Neural progenitor cell (in vitro differentiated cells): ENCODE results near the gene SNX32. TPM values are rescaled to one million over a fixed set of nuclear protein-coding genes. Genes with fewer than 3 reads are reported as not detected.

Source experiments
- DNase-seq: peaks from one replicate; pipeline ENCODE4 v3.0.0-alpha.2; 2016; ENCODE audit warnings: low spot score
- H2AFZ ChIP-seq: fragments of 200-600 bp; sonication (generic); replicated peaks from 2 replicates; pipeline ENCODE4 v1.6.1; 2016; ENCODE audit warnings: antibody characterized with exemption
- H3F3A ChIP-seq: fragments of 200-600 bp; sonication (generic); 2 replicates; pipeline ENCODE4 v1.6.1; 2016; ENCODE audit warnings: antibody characterized with exemption, low read depth
- H3K27ac ChIP-seq: fragments of 200-600 bp; sonication (generic); 2 replicates; pipeline ENCODE4 v1.5.1; 2016; ENCODE audit warnings: mild to moderate bottlenecking
- H3K27me3 ChIP-seq: fragments of 200-600 bp; sonication (generic); 2 replicates; pipeline ENCODE4 v1.6.1; 2016; ENCODE audit warnings: mild to moderate bottlenecking, moderate library complexity
- H3K36me3 ChIP-seq: fragments of 200-600 bp; sonication (generic); 2 replicates; pipeline ENCODE4 v1.5.1; 2016
- H3K4me1 ChIP-seq: fragments of 200-600 bp; sonication (generic); 2 replicates; pipeline ENCODE4 v1.6.1; 2016; ENCODE audit warnings: mixed run types
- H3K4me2 ChIP-seq: fragments of 200-600 bp; sonication (generic); 2 replicates; pipeline ENCODE4 v1.6.1; 2016
- H3K4me3 ChIP-seq: fragments of 200-600 bp; sonication (generic); 2 replicates; pipeline ENCODE4 v1.5.1; 2016
- H3K79me2 ChIP-seq: fragments of 200-600 bp; sonication (generic); 2 replicates; pipeline ENCODE4 v1.6.1; 2016; ENCODE audit warnings: low read depth
- H3K9ac ChIP-seq: fragments of 200-600 bp; sonication (generic); 2 replicates; pipeline ENCODE4 v1.6.1; 2016
- H3K9me3 ChIP-seq: fragments of 200-600 bp; sonication (generic); 2 replicates; pipeline ENCODE4 v1.5.1; 2016; ENCODE audit warnings: low read depth
- H4K20me1 ChIP-seq: fragments of 200-600 bp; sonication (generic); 2 replicates; pipeline ENCODE4 v1.6.1; 2016; ENCODE audit warnings: low read depth
- H3K27ac Mint-ChIP-seq: 3 replicates; pipeline ENCODE4 v1.8.0; 2021; ENCODE audit warnings: mixed read lengths
- H3K27me3 Mint-ChIP-seq: 2 replicates; pipeline ENCODE4 v1.8.0; 2022; ENCODE audit warnings: low read depth, mild to moderate bottlenecking, inconsistent platforms, moderate library complexity, mixed read lengths; ENCODE audit not compliant: insufficient read depth
- H3K36me3 Mint-ChIP-seq: 3 replicates; pipeline ENCODE4 v1.8.0; 2021; ENCODE audit warnings: mixed read lengths
- H3K4me1 Mint-ChIP-seq: 3 replicates; pipeline ENCODE4 v1.8.0; 2021; ENCODE audit warnings: mixed read lengths
- H3K4me3 Mint-ChIP-seq: 3 replicates; pipeline ENCODE4 v1.8.0; 2021; ENCODE audit warnings: mild to moderate bottlenecking, moderate library complexity, mixed read lengths
- H3K9me3 Mint-ChIP-seq: 3 replicates; pipeline ENCODE4 v1.8.0; 2020; ENCODE audit warnings: mixed read lengths
- CTCF ChIP-seq: fragments of 200-600 bp; sonication (generic); IDR thresholded peaks from 2 replicates; pipeline ENCODE4 v1.5.1; 2017; ENCODE audit warnings: antibody characterized with exemption, mild to moderate bottlenecking
- EZH2 ChIP-seq: fragments of 200-600 bp; sonication (generic); IDR thresholded peaks from 2 replicates; pipeline ENCODE4 v1.6.1; 2017; ENCODE audit warnings: antibody characterized with exemption, mild to moderate bottlenecking, moderate library complexity
- EZH2phosphoT487 ChIP-seq: fragments of 200-600 bp; sonication (generic); IDR thresholded peaks from 2 replicates; pipeline ENCODE4 v1.6.1; 2017; ENCODE audit warnings: antibody characterized with exemption
- total RNA-seq: library from RNA; depleted of rRNA; stranded (reverse); fragments of >200 nt; gene quantifications from 2 replicates; pipeline ENCODE4 v1.2.3, GENCODE V29; 2015; ENCODE audit warnings: low replicate concordance

SNX32 gene
- total RNA-seq, 1 donor from 2014 or later, result 1.4 TPM

- Histone ChIP-seq H3K4me3 (no peak overlapping the region), H3K9ac (no peak overlapping the region), H3K79me2 (no peaks in the 10 kb centered on the region), H3K9me3 (no peaks in the 10 kb centered on the region), H3K27ac (no peak overlapping the region), H3F3A (no peaks in the 10 kb centered on the region), H3K27me3 (no peaks in the 10 kb centered on the region), H3K36me3 (no peaks in the 10 kb centered on the region), H3K4me1 (peaks cover 4% of the 10 kb centered on the region), H3K4me2 (no peak overlapping the region), H4K20me1 (no peaks in the 10 kb centered on the region), H2AFZ (no peak overlapping the region)
- TF ChIP-seq EZH2phosphoT487 (no peak), EZH2 (no peak), CTCF (no peak)
- Mint-ChIP-seq H3K4me3 (no peak overlapping the region), H3K9me3 (no peaks in the 10 kb centered on the region), H3K36me3 (no peaks in the 10 kb centered on the region), H3K4me1 (no peaks in the 10 kb centered on the region), H3K27ac (no peak overlapping the region), H3K27me3 (peaks cover 6% of the 10 kb centered on the region)
- DNase-seq, result no peak
Observed at GRCh38 chr11:65802841-65803240, 30.9 kb upstream of the SNX32 start.

DNA sequence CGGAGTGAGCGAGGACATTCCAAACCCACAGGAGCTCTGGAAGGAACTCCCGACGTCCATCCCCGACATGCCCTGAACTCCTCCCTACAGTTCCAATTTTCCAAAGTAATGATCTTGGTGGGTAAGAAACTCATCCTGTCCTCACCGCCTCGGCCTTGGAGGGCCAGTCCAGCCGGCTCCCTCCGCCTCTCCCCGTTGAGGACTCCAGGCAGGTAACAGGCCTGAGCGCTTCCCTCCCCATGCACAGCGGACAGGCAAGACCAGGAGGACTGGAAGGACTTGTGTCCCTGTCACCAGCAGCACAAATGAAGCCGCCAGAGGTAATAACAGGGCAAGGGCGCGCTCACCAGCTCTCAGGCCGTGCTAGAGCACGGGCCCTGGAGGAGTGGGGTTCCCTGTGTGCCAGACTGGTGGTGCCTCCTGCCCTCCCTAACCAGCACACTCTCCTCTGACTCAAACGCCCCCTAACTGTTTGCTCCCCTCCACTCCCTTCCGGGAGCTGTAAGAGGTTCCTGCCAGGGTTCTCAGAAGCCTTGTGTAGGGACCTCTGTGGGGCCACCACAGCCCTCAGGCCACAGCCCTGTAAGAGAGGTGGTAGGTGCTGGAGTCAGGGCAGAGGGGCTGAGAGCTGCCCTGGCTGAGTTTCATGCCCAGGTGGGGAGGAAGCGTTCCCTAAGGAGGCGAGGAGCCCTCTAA lies 29.8 kb upstream of the SNX32 start:
- no peak for DNase-seq
- H3K9me3 ChIP-seq, result no peaks in the 10 kb centered on the region
- peaks cover 8% of the 10 kb centered on the region for H3K27me3 Mint-ChIP-seq
- no peak overlapping the region for H2AFZ ChIP-seq
- no peak overlapping the region for H3K4me2 ChIP-seq
- peaks cover under 1% of the 10 kb centered on the region for H3K4me1 ChIP-seq
- no peaks in the 10 kb centered on the region for H3K79me2 ChIP-seq
- no peak overlapping the region for H3K4me3 ChIP-seq
- H3K4me3 Mint-ChIP-seq, result no peak overlapping the region
- no peaks in the 10 kb centered on the region for H3K27me3 ChIP-seq
- no peaks in the 10 kb centered on the region for H4K20me1 ChIP-seq
- TF ChIP-seq EZH2phosphoT487 (no peak), CTCF (no peak), EZH2 (no peak)
- no peaks in the 10 kb centered on the region for H3K36me3 ChIP-seq
- H3K27ac ChIP-seq, result no peak overlapping the region
- H3K27ac Mint-ChIP-seq, result no peak overlapping the region
- H3K9ac ChIP-seq, result no peak overlapping the region
- no peaks in the 10 kb centered on the region for H3K4me1 Mint-ChIP-seq
- no peaks in the 10 kb centered on the region for H3F3A ChIP-seq
- H3K9me3 Mint-ChIP-seq, result no peaks in the 10 kb centered on the region
- no peaks in the 10 kb centered on the region for H3K36me3 Mint-ChIP-seq

DNA sequence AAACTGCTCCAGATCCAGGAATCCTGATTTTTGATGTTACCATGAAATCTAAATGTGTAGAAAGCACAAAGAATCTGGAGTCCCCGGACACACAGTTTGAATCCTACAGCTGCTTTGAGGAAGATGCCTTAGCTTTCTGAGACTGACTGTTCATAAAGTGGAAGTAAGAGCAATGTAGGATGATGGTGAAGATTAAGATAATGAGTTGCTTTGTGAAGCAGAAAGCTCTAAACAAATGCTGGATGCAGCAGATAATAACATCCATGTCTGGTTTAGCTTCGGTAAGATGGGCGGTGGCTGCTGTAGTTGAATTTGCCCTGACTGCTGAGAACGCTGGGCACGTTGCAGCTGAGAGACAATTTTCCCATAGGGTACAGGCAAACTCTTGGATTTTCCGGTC lies 26.8 kb upstream of the SNX32 start:
- no peaks in the 10 kb centered on the region for H4K20me1 ChIP-seq
- no peak overlapping the region for H3K27ac ChIP-seq
- no peak overlapping the region for H3K4me3 ChIP-seq
- no peaks in the 10 kb centered on the region for H3F3A ChIP-seq
- H2AFZ ChIP-seq, result no peak overlapping the region
- no peak overlapping the region for H3K27ac Mint-ChIP-seq
- H3K9ac ChIP-seq, result no peak overlapping the region
- H3K27me3 Mint-ChIP-seq, result peaks cover 10% of the 10 kb centered on the region
- no peaks in the 10 kb centered on the region for H3K79me2 ChIP-seq
- H3K4me3 Mint-ChIP-seq, result no peak overlapping the region
- no peaks in the 10 kb centered on the region for H3K27me3 ChIP-seq
- H3K36me3 Mint-ChIP-seq, result no peaks in the 10 kb centered on the region
- H3K4me1 ChIP-seq, result no peaks in the 10 kb centered on the region
- DNase-seq, result no peak
- H3K4me1 Mint-ChIP-seq, result no peaks in the 10 kb centered on the region
- no peaks in the 10 kb centered on the region for H3K9me3 Mint-ChIP-seq
- H3K36me3 ChIP-seq, result no peaks in the 10 kb centered on the region
- no peak for TF ChIP-seq EZH2
- no peak for TF ChIP-seq CTCF
- no peak for TF ChIP-seq EZH2phosphoT487
- H3K9me3 ChIP-seq, result no peaks in the 10 kb centered on the region
- H3K4me2 ChIP-seq, result no peak overlapping the region
